Activated CD8-positive, alpha-beta T cell treated with anti-CD3 and anti-CD28 coated beads for 36 hours (primary cell): ENCODE measurements around the gene CASQ1. TPM values are rescaled to one million over a fixed set of nuclear protein-coding genes. Genes with fewer than 3 reads are reported as not detected.

Experiments used
- ATAC-seq: fragments of 200-7000 bp; cut with Tn5 transposase; one replicate; pipeline ENCODE4 v1.10.0; 2021; ENCODE audit warnings: mild to moderate bottlenecking, moderate library complexity
- CTCF ChIA-PET: fragments of 350-600 bp; sonication (Branson Sonifier 250); formaldehyde crosslinking; loops from one replicate; lab custom pipeline; 2021; ENCODE audit warnings: antibody characterized with exemption; lab: Charles Lee
- POLR2A ChIA-PET: fragments of 350-600 bp; sonication (Branson Sonifier 250); formaldehyde crosslinking; loops from one replicate; lab custom pipeline; 2021; ENCODE audit warnings: antibody characterized with exemption; lab: Charles Lee
- DNase-seq: peaks from one replicate; pipeline ENCODE4 v3.0.0-alpha.2; 2020
- H3K27ac Mint-ChIP-seq: one replicate; pipeline ENCODE4 v1.8.0; 2021; ENCODE audit warnings: mild to moderate bottlenecking, mixed read lengths
- H3K27me3 Mint-ChIP-seq: one replicate; pipeline ENCODE4 v1.8.0; 2021; ENCODE audit warnings: mixed read lengths
- H3K36me3 Mint-ChIP-seq: one replicate; pipeline ENCODE4 v1.8.0; 2021; ENCODE audit warnings: low read depth, mixed read lengths
- H3K4me1 Mint-ChIP-seq: one replicate; pipeline ENCODE4 v1.8.0; 2021; ENCODE audit warnings: low read depth, mixed read lengths
- H3K4me3 Mint-ChIP-seq: one replicate; pipeline ENCODE4 v1.8.0; 2021; ENCODE audit warnings: mild to moderate bottlenecking, moderate library complexity, mixed read lengths
- H3K9me3 Mint-ChIP-seq: one replicate; pipeline ENCODE4 v1.8.0; 2021; ENCODE audit warnings: mixed read lengths
- CTCF ChIP-seq: fragments of 200-600 bp; IDR thresholded peaks from one replicate; pipeline ENCODE4 v1.8.0; 2022; ENCODE audit warnings: antibody characterized with exemption, mild to moderate bottlenecking
- intact Hi-C: fragments of 100-400 bp; cut with micrococcal nuclease; formaldehyde crosslinking; loops from one replicate; pipeline ENCODE4 v1.10.0; 2022
- total RNA-seq, 2 experiments: library from RNA; stranded (reverse); gene quantifications; one replicate each; pipeline ENCODE4 v1.2.3, GENCODE V29; 2021

CASQ1 gene
- total RNA-seq, 2 experiments from 2014 or later = not detected

GRCh38 chr1:160179336-160179735, 11.0 kb upstream of the CASQ1 start:
- Mint-ChIP-seq H3K27me3 (peaks cover 10% of the 10 kb centered on the region), H3K27ac (no peak overlapping the region), H3K36me3 (no peaks in the 10 kb centered on the region), H3K9me3 (no peaks in the 10 kb centered on the region), H3K4me3 (no peak overlapping the region), H3K4me1 (no peaks in the 10 kb centered on the region)
- CTCF ChIA-PET = interaction anchor here (1.0 to 5.6 kb wide), 3 partner anchors 11 to 112 kb away, joined by 3 to 20 read pairs (median 3); partner anchors contain the start of gene CASQ1
- TF ChIP-seq CTCF = no peak
- ATAC-seq (no peak), DNase-seq (no peak)
- POLR2A ChIA-PET = interaction anchor here (0.8 kb wide), 1 partner anchor 67 kb away, joined by 4 read pairs; no protein-coding TSS in a partner anchor
- intact Hi-C loops = no loop called here

GRCh38 chr1:160186246-160186645, 4.1 kb upstream of the CASQ1 start:
- no peak for ATAC-seq
- Mint-ChIP-seq H3K36me3 (no peaks in the 10 kb centered on the region), H3K4me1 (no peaks in the 10 kb centered on the region), H3K27ac (no peak overlapping the region), H3K9me3 (no peaks in the 10 kb centered on the region), H3K27me3 (peaks cover 4% of the 10 kb centered on the region), H3K4me3 (no peak overlapping the region)
- DNase-seq = no peak
- no peak for TF ChIP-seq CTCF
- CTCF ChIA-PET = interaction anchor here (1.6 to 1.9 kb wide), 2 partner anchors 62 to 106 kb away, joined by 3 to 9 read pairs; no protein-coding TSS in a partner anchor
- intact Hi-C loops = no loop called here
- POLR2A ChIA-PET = interaction anchor here (0.5 kb wide), 1 partner anchor 68 kb away, joined by 3 read pairs; no protein-coding TSS in a partner anchor

GRCh38 chr1:160186729-160187128, 3.6 kb upstream of the CASQ1 start:
- no peak for TF ChIP-seq CTCF
- Mint-ChIP-seq H3K27ac (no peak overlapping the region), H3K4me1 (no peaks in the 10 kb centered on the region), H3K36me3 (no peaks in the 10 kb centered on the region), H3K27me3 (peaks cover 2% of the 10 kb centered on the region), H3K4me3 (no peak overlapping the region), H3K9me3 (no peaks in the 10 kb centered on the region)
- ChIA-PET POLR2A (interaction anchor here (0.5 kb wide), 1 partner anchor 68 kb away, joined by 3 read pairs; no protein-coding TSS in a partner anchor), CTCF (interaction anchor here (1.1 to 1.9 kb wide), 3 partner anchors 62 to 105 kb away, joined by 3 to 9 read pairs (median 4); no protein-coding TSS in a partner anchor)
- intact Hi-C loops = no loop called here
- ATAC-seq = no peak
- DNase-seq = no peak

GRCh38 chr1:160187407-160187806, 3.0 kb upstream of the CASQ1 start:
- intact Hi-C loops = no loop called here
- no peak for DNase-seq
- Mint-ChIP-seq H3K4me3 (no peak overlapping the region), H3K4me1 (no peaks in the 10 kb centered on the region), H3K27ac (no peak overlapping the region), H3K9me3 (no peaks in the 10 kb centered on the region), H3K36me3 (no peaks in the 10 kb centered on the region), H3K27me3 (no peaks in the 10 kb centered on the region)
- no peak for TF ChIP-seq CTCF
- ChIA-PET CTCF (interaction anchor here (1.1 to 1.9 kb wide), 3 partner anchors 61 to 104 kb away, joined by 3 to 9 read pairs (median 4); no protein-coding TSS in a partner anchor), POLR2A (no interaction called here)
- no peak for ATAC-seq

- peaks cover 2% of the 10 kb centered on the region for H3K27me3 Mint-ChIP-seq
- H3K36me3 Mint-ChIP-seq = no peaks in the 10 kb centered on the region
- ChIA-PET POLR2A (no interaction called here), CTCF (interaction anchor here (1.9 to 5.3 kb wide), 2 partner anchors 102 to 103 kb away, joined by 9 to 102 read pairs; no protein-coding TSS in a partner anchor)
- intact Hi-C loops = no loop called here
- no peak for DNase-seq
- H3K9me3 Mint-ChIP-seq = no peaks in the 10 kb centered on the region
- H3K4me1 Mint-ChIP-seq = no peaks in the 10 kb centered on the region
- TF ChIP-seq CTCF = no peak
- no peak for ATAC-seq
- no peak overlapping the region for H3K27ac Mint-ChIP-seq
- no peak overlapping the region for H3K4me3 Mint-ChIP-seq
Observed at GRCh38 chr1:160188341-160188740, 2.0 kb upstream of the CASQ1 start.
